Heart left ventricle (tissue), 16 donors: ENCODE measurements around the gene UBE2V1. TPM values are rescaled to one million over a fixed set of nuclear protein-coding genes. Genes with fewer than 3 reads are reported as not detected.

Experiments used
- ATAC-seq, 4 donors: fragments of 200-7000 bp; cut with Tn5 transposase; one replicate each; pipeline ENCODE4 v1.9.1; 2020 to 2022; ENCODE audit warnings: moderate library complexity in 4 of 4, mild to moderate bottlenecking in 3 of 4, moderate number of reproducible peaks in 1 of 4
- DNase-seq, 5 donors: peaks; one replicate each; pipeline ENCODE4 v3.0.0-alpha.2; 2020
- H3K27ac ChIP-seq, 12 donors: fragments of 200-600 bp; sonication (generic) in 4 of 12; one replicate each; pipeline versions ENCODE4 v1.5.0 to v1.8.0; 2016 to 2022; ENCODE audit warnings: mild to moderate bottlenecking in 2 of 12
- H3K27me3 ChIP-seq, 9 donors: fragments of 200-600 bp; sonication (generic) in 2 of 9; one replicate each; pipeline versions ENCODE4 v1.5.1 to v1.8.0; 2016 to 2022; ENCODE audit warnings: mild to moderate bottlenecking in 3 of 9
- H3K36me3 ChIP-seq, 9 donors: fragments of 200-600 bp; sonication (generic) in 2 of 9; one replicate each; pipeline versions ENCODE4 v1.5.0 to v1.8.0; 2018 to 2022; ENCODE audit warnings: mild to moderate bottlenecking in 2 of 9
- H3K4me1 ChIP-seq, 12 donors: fragments of 200-600 bp; sonication (generic) in 4 of 12; one replicate each; pipeline versions ENCODE4 v1.5.0 to v1.8.0; 2016 to 2022; ENCODE audit warnings: mild to moderate bottlenecking in 3 of 12
- H3K4me3 ChIP-seq, 12 donors: fragments of 200-600 bp; sonication (generic) in 4 of 12; one replicate each; pipeline versions ENCODE4 v1.5.0 to v1.8.0; 2017 to 2022; ENCODE audit warnings: mild to moderate bottlenecking in 9 of 12, moderate library complexity in 4 of 12
- H3K9me3 ChIP-seq, 12 donors: fragments of 200-600 bp; sonication (generic) in 4 of 12; one replicate each; pipeline versions ENCODE4 v1.5.0 to v1.8.0; 2016 to 2022; ENCODE audit warnings: mild to moderate bottlenecking in 1 of 12
- POLR2A ChIP-seq, 2 donors: fragments of 450-650 bp; IDR thresholded peaks; one replicate each; pipeline ENCODE4 v1.6.1; 2017; ENCODE audit warnings: antibody characterized with exemption in 2 of 2, mild to moderate bottlenecking in 2 of 2, moderate library complexity in 2 of 2
- WGBS, 4 donors: extraction: QIAGEN DNeasy Blood & Tissue Kit in 2 of 4; methylation state at CpG; one replicate each; pipeline versions ENCODE4 v1.1.5 to v1.1.7; 2013 to 2018; 5-methylcytosine and 5-hydroxymethylcytosine counted together
- intact Hi-C, 10 donors: fragments of 100-400 bp; cut with DNase I; formaldehyde crosslinking; loops; one replicate each; pipeline versions ENCODE4 v1.11.1 to v1.14.2; 2022
- polyA plus RNA-seq, 2 donors: library from polyadenylated mRNA; stranded (reverse); fragments of 200-250 nt; gene quantifications; one replicate each; pipeline ENCODE4 v1.2.3, GENCODE V29; 2013
- total RNA-seq, 9 donors: library from RNA; depleted of rRNA in 2 of 9; stranded (reverse); fragments of >200 nt in 2 of 9; fragmentation: NEBNext Ultra II Directional in 3 of 9; extraction: Animal tissue kit (Norgen Biotek cat#: 25700) in 3 of 9; gene quantifications; one replicate each; pipeline versions ENCODE4 v1.1.0 to v1.2.4, GENCODE V29; 2016 to 2023
- TF ChIP-seq, protein P1 (sequence below), 12 donors: fragments of 200-600 bp; sonication (generic) in 4 of 12; IDR thresholded peaks; one replicate each; pipeline versions ENCODE4 v1.5.0 to v1.8.0; 2018 to 2022; ENCODE audit warnings: antibody characterized with exemption in 12 of 12, mild to moderate bottlenecking in 5 of 12
- donor health status: ischemic (EF 13 %, LVEDD 7.1; RV severe dilation, severe dysfunction).
- donor health status: healthy with polysubstance abuse.
- donor health status: DM: no; HTN: yes; CAD: no.
- donor health status: DM: no; HTN: no; CAD: no.
- donor health status: ischemic (EF 25% LVEDD 6.9; RV normal size, moderate dysfunction).
- donor health status: ischemic (EF 25% LVEDD 5.7; RV mildly dilated, moderate dysfunction).
- donor health status: healthy.
- donor health status: DM: yes; HTN: yes; CAD: no.
- donor health status: ischemic (EF 35%, LVEDD 5.7; RV mildly dilated, moderate dysfunction).
- donor health status: nonischemic (EF 11% LVEDD 7.7; RV severe dilation, severe dysfunction).
- donor health status: DM: yes; HTN: yes; CAD: no.
- donor health status: PGD.
- donor health status: ischemic (EF 29% LVEDD 5.4; RV normal size, mild dysfunction).
- donor health status: nonischemic (EF 23%, LVEDD 6.1; RV moderate dilation, normal function).

UBE2V1 gene
- total and polyA plus RNA-seq, 11 donors: 54.2 to 105 (median 78.5) TPM

DNA sequence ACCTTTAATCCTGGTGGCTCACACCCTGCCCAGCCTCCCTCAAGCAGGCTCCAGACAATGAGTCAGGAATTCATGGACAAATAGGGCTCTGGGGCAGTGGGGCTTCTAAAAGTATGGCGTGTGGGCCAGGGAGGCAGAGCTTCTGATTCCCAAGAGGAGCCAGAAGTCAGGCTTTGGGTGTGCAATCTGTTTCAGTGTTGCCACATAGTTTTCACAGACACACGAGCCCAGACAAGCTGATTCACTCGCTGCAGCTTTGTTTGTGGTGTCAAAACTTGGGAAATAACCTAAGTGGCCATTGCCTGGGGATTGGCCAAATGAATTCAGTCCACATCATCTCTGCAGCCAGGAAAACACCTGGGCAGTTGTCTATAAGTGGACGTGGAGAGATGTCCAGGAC, 31.4 kb upstream of the UBE2V1 start:
- Histone ChIP-seq H3K4me3 (no peak overlapping the region), H3K27ac (peak overlapping the region in 2 of 12 donors; percentile 33 to 43), H3K9me3 (no peaks in the 10 kb centered on the region), H3K36me3 (peaks cover 0 to 47% (median 30%) of the 10 kb centered on the region in 9 donors), H3K27me3 (no peaks in the 10 kb centered on the region), H3K4me1 (peaks cover 0 to 87% (median 39%) of the 10 kb centered on the region in 12 donors)
- intact Hi-C loops: no loop called here
- ATAC-seq (peak in 2 of 4 donors; percentile 53 to 77), DNase-seq (peak in 2 of 5 donors; percentile 53 to 72)
- WGBS, 4 donors: 60 to 78% (median 73%) methylated on average over 4 of the region's 4 CpGs
- no peak for TF ChIP-seq POLR2A (IDR thresholded peaks at IDR 0.05)
- TF ChIP-seq, protein P1, sequence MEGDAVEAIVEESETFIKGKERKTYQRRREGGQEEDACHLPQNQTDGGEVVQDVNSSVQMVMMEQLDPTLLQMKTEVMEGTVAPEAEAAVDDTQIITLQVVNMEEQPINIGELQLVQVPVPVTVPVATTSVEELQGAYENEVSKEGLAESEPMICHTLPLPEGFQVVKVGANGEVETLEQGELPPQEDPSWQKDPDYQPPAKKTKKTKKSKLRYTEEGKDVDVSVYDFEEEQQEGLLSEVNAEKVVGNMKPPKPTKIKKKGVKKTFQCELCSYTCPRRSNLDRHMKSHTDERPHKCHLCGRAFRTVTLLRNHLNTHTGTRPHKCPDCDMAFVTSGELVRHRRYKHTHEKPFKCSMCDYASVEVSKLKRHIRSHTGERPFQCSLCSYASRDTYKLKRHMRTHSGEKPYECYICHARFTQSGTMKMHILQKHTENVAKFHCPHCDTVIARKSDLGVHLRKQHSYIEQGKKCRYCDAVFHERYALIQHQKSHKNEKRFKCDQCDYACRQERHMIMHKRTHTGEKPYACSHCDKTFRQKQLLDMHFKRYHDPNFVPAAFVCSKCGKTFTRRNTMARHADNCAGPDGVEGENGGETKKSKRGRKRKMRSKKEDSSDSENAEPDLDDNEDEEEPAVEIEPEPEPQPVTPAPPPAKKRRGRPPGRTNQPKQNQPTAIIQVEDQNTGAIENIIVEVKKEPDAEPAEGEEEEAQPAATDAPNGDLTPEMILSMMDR (IDR thresholded peaks at IDR 0.05): no peak

DNA sequence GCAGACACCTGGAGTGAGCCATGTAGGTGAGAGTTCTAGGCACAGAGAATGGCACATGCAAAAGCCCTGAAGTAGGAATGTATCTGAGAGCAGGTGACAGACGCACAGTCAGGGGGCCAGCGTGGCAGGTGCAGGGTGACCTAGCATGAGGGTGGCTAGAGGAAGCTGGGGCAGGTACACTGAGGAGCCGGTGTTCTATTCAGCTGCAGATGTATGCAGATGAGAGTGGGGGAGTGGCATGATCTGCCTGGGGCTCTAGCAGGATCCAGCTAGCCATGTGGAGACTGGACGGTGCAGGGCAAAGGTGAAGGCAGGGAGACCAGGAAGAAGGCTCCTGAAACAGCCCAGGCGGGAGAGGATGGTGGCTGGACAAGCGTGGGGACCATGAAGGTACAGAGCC, 29.9 kb upstream of the UBE2V1 start:
- no peaks in the 10 kb centered on the region for H3K9me3 ChIP-seq
- H3K4me3 ChIP-seq: no peak overlapping the region
- no peaks in the 10 kb centered on the region for H3K27me3 ChIP-seq
- intact Hi-C loops: no loop called here
- TF ChIP-seq, protein P1 (IDR thresholded peaks at IDR 0.05): no peak
- no peak for TF ChIP-seq POLR2A (IDR thresholded peaks at IDR 0.05)
- peaks cover 3 to 85% (median 44%) of the 10 kb centered on the region in 12 donors for H3K4me1 ChIP-seq
- 73 to 89% (median 86%) methylated on average over 6 of the region's 6 CpGs for WGBS, 4 donors
- DNase-seq (no peak), ATAC-seq (no peak)
- peak overlapping the region in 2 of 12 donors; percentile 26 to 54 for H3K27ac ChIP-seq
- peaks cover 0 to 34% (median 24%) of the 10 kb centered on the region in 9 donors for H3K36me3 ChIP-seq

DNA sequence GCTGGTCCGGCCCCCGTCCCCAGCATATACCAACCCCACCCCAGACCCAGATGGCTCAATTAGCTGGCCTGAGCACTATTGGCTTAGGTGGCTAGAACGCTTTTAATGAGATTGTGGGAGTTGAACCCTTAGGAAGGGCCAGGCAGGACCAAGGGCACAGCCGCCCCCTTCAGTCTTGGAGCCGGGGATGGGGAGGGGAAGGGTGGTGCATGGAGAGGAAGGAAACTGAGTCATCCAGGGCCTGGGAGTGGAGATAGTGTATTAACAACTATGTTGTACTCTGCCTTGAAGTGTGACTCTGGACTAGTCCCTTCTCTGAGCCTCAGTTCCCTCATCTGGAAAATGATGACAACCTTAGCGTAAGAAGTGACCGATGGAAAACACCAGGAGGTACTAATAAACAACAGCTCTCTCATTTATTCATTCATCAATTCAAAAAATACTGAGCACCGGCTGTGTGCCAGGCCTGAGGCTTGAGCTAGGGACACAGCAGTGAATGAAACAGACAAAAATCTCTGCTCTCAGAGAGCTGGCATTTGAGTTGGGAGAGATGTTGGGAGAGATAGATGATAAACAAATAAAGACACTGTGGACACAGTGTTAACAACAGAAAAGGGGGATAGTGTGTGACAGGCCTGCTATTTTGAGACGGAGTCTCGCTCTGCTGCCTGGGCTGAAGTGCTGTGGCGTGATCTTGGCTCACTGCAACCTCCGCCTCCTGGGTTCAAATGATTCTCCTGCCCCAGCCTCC, 29.0 kb upstream of the UBE2V1 start:
- intact Hi-C loops: no loop called here
- H3K27me3 ChIP-seq: no peaks in the 10 kb centered on the region
- no peaks in the 10 kb centered on the region for H3K9me3 ChIP-seq
- peak in 1 of 5 donors; percentile 59 for DNase-seq
- H3K4me3 ChIP-seq: no peak overlapping the region
- peak overlapping the region in 7 of 12 donors; percentile 8 to 68 (median 41) for H3K27ac ChIP-seq
- 74 to 85% (median 78%) methylated on average over 10 to 12 of the region's 12 CpGs for WGBS, 4 donors
- peaks cover 0 to 34% (median 24%) of the 10 kb centered on the region in 9 donors for H3K36me3 ChIP-seq
- TF ChIP-seq, protein P1 (IDR thresholded peaks at IDR 0.05): no peak
- no peak for TF ChIP-seq POLR2A (IDR thresholded peaks at IDR 0.05)
- H3K4me1 ChIP-seq: peaks cover 3 to 85% (median 42%) of the 10 kb centered on the region in 12 donors
- ATAC-seq: peak in 3 of 4 donors; percentile 9 to 76 (median 49)

DNA sequence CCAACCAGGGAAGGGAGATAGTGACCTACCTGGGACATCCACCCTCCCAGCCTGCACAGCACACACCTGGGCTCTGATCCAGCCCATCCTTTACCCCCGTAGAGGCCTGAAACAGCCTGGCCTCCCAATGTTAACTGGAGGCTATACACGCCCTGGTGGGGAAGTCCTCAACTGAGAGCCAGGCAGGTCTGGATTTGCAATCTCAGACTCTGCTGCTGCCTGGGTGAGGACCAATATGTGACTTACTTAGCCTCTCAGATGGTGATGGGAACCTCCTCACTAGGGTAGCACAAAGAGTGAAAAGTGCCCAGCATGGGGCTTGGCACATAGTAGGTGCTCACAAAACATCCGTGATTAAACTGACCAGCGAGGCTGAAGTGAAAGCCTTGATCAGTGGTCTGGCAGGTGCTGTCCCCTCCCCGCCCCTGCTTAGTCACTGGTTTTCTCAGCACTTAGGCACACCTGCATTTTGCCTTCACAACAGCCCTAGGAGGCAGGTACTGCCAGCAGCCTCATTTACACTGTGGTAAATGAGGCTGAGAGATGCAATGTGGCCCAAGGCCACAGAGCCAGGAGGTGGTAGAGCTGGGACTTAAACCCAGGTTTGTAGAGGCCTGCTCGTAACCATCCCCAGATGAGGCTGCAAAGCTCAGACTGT, 28.2 kb upstream of the UBE2V1 start:
- H3K4me1 ChIP-seq: peaks cover 0 to 78% (median 36%) of the 10 kb centered on the region in 12 donors
- ATAC-seq (no peak), DNase-seq (no peak)
- H3K4me3 ChIP-seq: no peak overlapping the region
- H3K9me3 ChIP-seq: no peaks in the 10 kb centered on the region
- whole genome bisulfite sequencing, 4 donors: 80 to 95% (median 89%) methylated on average over 5 to 6 of the region's 6 CpGs
- intact Hi-C loops: no loop called here
- H3K27me3 ChIP-seq: no peaks in the 10 kb centered on the region
- peaks cover 0 to 36% (median 24%) of the 10 kb centered on the region in 9 donors for H3K36me3 ChIP-seq
- TF ChIP-seq, protein P1 (IDR thresholded peaks at IDR 0.05): no peak
- no peak for TF ChIP-seq POLR2A (IDR thresholded peaks at IDR 0.05)
- H3K27ac ChIP-seq: peak overlapping the region in 7 of 12 donors; percentile 3 to 71 (median 41)
